Measurements from ENCODE around the gene C4A.
"Not testable (repeated sequence)": the region's sequence is repeated elsewhere in the genome, so short reads cannot be mapped to it uniquely, and the experiment has no call there.

C4A gene

GRCh38 chr6:32010856-32011530 is 29.1 kb downstream of the C4A start:
- not testable (repeated sequence) for DNase-seq

GRCh38 chr6:32012941-32013617 is 31.2 kb downstream of the C4A start:
- DNase-seq; in situ Hi-C loops (cut with MboI; ENCODE audit: low pct_unique_long_range_greater_than_20kb, low sequenced_read_pairs): not testable (repeated sequence)

More at GRCh38 chr6:32010856-32011530, 29.1 kb downstream of the C4A start:
- in situ Hi-C loops (cut with MboI; ENCODE audit: low pct_unique_long_range_greater_than_20kb, low sequenced_read_pairs): not testable (repeated sequence)

GRCh38 chr6:32013738-32014137 is 31.9 kb downstream of the C4A start:
- in situ Hi-C loops (cut with MboI; ENCODE audit: low pct_unique_long_range_greater_than_20kb, low sequenced_read_pairs); DNase-seq: not testable (repeated sequence)

- DNase-seq; in situ Hi-C loops (cut with MboI; ENCODE audit: low pct_unique_long_range_greater_than_20kb, low sequenced_read_pairs): not testable (repeated sequence)
Observed at GRCh38 chr6:32014547-32014946, 32.7 kb downstream of the C4A start, which contains the start of gene C4B. TSS of gene C4B (plus strand) at chr6:32014795. CDS start at chr6:32014846, 51 bp downstream.

GRCh38 chr6:32022100-32022499 is 40.2 kb downstream of the C4A start:
- in situ Hi-C loops (cut with MboI; ENCODE audit: low pct_unique_long_range_greater_than_20kb, low sequenced_read_pairs); DNase-seq: not testable (repeated sequence)

GRCh38 chr6:32028631-32029030 is 46.8 kb downstream of the C4A start:
- in situ Hi-C loops (cut with MboI; ENCODE audit: low pct_unique_long_range_greater_than_20kb, low sequenced_read_pairs); DNase-seq: not testable (repeated sequence)

GRCh38 chr6:32029553-32029952 is 47.7 kb downstream of the C4A start:
- DNase-seq; in situ Hi-C loops (cut with MboI; ENCODE audit: low pct_unique_long_range_greater_than_20kb, low sequenced_read_pairs): not testable (repeated sequence)

- in situ Hi-C loops (cut with MboI; ENCODE audit: low pct_unique_long_range_greater_than_20kb, low sequenced_read_pairs): not testable (repeated sequence)
Observed at GRCh38 chr6:32035283-32036013, 53.6 kb downstream of the C4A start.

GRCh38 chr6:32037136-32037535 is 55.3 kb downstream of the C4A start:
- DNase-seq; in situ Hi-C loops (cut with MboI; ENCODE audit: low pct_unique_long_range_greater_than_20kb, low sequenced_read_pairs): not testable (repeated sequence)

More at GRCh38 chr6:32035283-32036013, 53.6 kb downstream of the C4A start:
- not testable (repeated sequence) for DNase-seq

- DNase-seq; in situ Hi-C loops (cut with MboI; ENCODE audit: low pct_unique_long_range_greater_than_20kb, low sequenced_read_pairs): not testable (repeated sequence)
Observed at GRCh38 chr6:32037598-32038524, 56.0 kb downstream of the C4A start, which contains the start of gene CYP21A2. TSS of gene CYP21A2 (plus strand) at chr6:32038415. CDS start at chr6:32038423, 8 bp downstream.

- DNase-seq; in situ Hi-C loops (cut with MboI; ENCODE audit: low pct_unique_long_range_greater_than_20kb, low sequenced_read_pairs): not testable (repeated sequence)
Observed at GRCh38 chr6:32038878-32039277, 57.0 kb downstream of the C4A start.

- DNase-seq; in situ Hi-C loops (cut with MboI; ENCODE audit: low pct_unique_long_range_greater_than_20kb, low sequenced_read_pairs): not testable (repeated sequence)
Observed at GRCh38 chr6:32039321-32040274, 57.7 kb downstream of the C4A start.

- in situ Hi-C loops (cut with MboI; ENCODE audit: low pct_unique_long_range_greater_than_20kb, low sequenced_read_pairs); DNase-seq: not testable (repeated sequence)
Observed at GRCh38 chr6:32040299-32041049, 58.6 kb downstream of the C4A start.

- DNase-seq; in situ Hi-C loops (cut with MboI; ENCODE audit: low pct_unique_long_range_greater_than_20kb, low sequenced_read_pairs): not testable (repeated sequence)
Observed at GRCh38 chr6:32041050-32041321, 59.1 kb downstream of the C4A start.

- in situ Hi-C loops (cut with MboI; ENCODE audit: low pct_unique_long_range_greater_than_20kb, low sequenced_read_pairs); DNase-seq: not testable (repeated sequence)
Observed at GRCh38 chr6:32041385-32041784, 59.5 kb downstream of the C4A start.

- in situ Hi-C loops (cut with MboI; ENCODE audit: low pct_unique_long_range_greater_than_20kb, low sequenced_read_pairs); DNase-seq: not testable (repeated sequence)
Observed at GRCh38 chr6:32042276-32042675, 60.4 kb downstream of the C4A start.

Measured in KBM-7 (cell line).